H54 (cell line): ENCODE results near the gene VTCN1.
"Not testable (repeated sequence)": the region's sequence is repeated elsewhere in the genome, so short reads cannot be mapped to it uniquely, and the experiment has no call there.

Experiments used
- DNase-seq: peaks from one replicate; pipeline ENCODE4 v3.0.0; 2011; ENCODE audit warnings: low spot score, mixed read lengths; ENCODE audit not compliant: insufficient read length
- FAIRE-seq: peaks from 3 replicates; lab custom pipeline; 2011; peaks lifted over from hg19 to GRCh38; lab: Jason Lieb, UNC
- POLR2A ChIP-seq: IDR thresholded peaks from 2 replicates; pipeline ENCODE4 v1.6.1; 2011; ENCODE audit warnings: low read depth, mild to moderate bottlenecking, low read length

Gene VTCN1, protein sequence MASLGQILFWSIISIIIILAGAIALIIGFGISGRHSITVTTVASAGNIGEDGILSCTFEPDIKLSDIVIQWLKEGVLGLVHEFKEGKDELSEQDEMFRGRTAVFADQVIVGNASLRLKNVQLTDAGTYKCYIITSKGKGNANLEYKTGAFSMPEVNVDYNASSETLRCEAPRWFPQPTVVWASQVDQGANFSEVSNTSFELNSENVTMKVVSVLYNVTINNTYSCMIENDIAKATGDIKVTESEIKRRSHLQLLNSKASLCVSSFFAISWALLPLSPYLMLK

GRCh38 chr1:117210831-117211261 lies at the start of gene VTCN1:
Gene VTCN1 (minus strand): TSS chr1:117210927. CDS start chr1:117210855, 72 bp downstream.
- TF ChIP-seq POLR2A = no peak
- FAIRE-seq (no peak), DNase-seq (no peak)

DNA sequence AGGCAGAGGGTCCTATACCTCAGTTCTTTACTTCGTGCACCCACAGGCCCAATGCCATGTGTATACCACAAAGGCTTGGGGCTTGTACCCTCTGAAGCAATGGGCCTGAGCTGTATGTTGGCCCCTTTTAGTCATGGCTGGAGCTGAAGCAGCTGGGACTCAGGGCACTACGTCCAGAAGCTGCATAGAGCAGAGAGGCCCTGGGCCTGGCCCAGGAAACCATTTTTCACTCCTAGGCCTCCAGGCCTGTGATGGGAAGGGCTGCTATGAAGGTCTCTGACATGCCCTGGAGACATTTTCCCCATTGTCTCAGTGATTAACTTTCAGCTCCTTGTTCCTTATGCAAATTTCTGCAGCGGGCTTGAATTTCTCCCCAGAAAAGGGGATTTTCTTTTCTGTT lies 48.1 kb upstream of the VTCN1 start:
- DNase-seq (no peak), FAIRE-seq (no peak)
- TF ChIP-seq POLR2A = no peak

- not testable (repeated sequence) for FAIRE-seq, DNase-seq
Measured at GRCh38 chr1:117258075-117258474, 47.3 kb upstream of the VTCN1 start.

DNA sequence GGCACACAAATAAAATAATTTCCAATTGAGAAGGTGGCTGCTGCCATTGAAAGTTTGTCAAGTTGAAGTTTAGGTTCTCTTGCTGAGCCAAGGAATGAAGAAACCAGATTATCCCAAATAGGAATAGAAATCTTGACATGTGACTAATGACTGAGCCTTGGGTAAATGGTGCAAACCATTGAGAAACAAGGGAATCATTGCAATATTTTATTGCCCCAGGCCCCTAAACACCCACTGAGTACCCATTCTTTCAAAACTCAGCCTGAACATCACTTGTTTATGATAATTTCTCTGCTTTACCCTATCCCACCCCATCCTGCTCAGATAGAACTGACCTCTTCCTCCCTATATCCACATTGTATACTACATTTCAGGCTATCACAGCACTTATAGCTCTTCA lies 46.6 kb upstream of the VTCN1 start:
- FAIRE-seq (no peak), DNase-seq (no peak)
- no peak for TF ChIP-seq POLR2A

- DNase-seq (no peak), FAIRE-seq (no peak)
- TF ChIP-seq POLR2A = no peak
Measured at GRCh38 chr1:117250061-117250606, 39.4 kb upstream of the VTCN1 start.

DNA sequence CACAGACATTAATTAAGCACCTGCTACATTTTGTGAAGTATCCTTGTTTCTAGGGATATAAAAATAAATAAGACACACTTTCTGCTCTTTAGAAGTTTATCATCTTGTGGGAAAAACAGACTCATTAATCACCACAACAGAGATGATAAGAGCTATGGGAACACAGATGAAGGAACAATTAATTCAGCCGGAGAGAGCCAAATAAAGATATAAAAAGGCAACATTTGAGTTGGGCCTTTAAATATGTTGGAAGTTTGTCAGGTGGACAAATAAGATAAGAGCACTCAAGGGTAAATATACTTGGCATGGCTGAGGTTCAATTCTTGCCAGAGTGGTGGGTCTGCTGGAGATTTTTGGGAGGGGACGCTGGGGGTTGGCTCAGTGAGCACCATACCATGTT lies 34.2 kb upstream of the VTCN1 start:
- FAIRE-seq = no peak
- DNase-seq = no peak
- TF ChIP-seq POLR2A = no peak

GRCh38 chr1:117244306-117244705 lies 33.6 kb upstream of the VTCN1 start:
- no peak for FAIRE-seq
- no peak for DNase-seq
- no peak for TF ChIP-seq POLR2A

- DNase-seq = no peak
- TF ChIP-seq POLR2A = no peak
- no peak for FAIRE-seq
Measured at GRCh38 chr1:117241512-117241911, 30.8 kb upstream of the VTCN1 start.

GRCh38 chr1:117240547-117240946 lies 29.8 kb upstream of the VTCN1 start:
- DNase-seq (no peak), FAIRE-seq (no peak)
- TF ChIP-seq POLR2A = no peak

DNA sequence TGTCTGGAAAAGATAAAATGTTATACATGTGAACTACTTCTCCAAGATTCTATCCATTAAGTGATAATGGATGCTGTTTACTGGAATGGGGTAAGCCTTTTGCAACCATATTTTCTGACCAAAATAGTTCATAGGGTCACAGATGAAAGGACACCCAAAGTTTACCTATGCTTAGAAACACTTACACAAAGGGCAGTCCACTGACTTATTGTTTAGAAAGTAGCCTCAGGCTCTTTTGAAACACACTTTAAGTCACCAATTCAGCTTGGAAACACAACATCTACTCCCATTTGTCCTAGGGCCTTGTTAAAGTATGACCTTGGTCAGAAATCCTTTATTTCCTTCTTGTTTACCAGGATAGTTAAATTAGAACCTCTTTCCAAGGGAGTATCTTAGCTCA lies 28.7 kb upstream of the VTCN1 start:
- no peak for DNase-seq
- FAIRE-seq = no peak
- no peak for TF ChIP-seq POLR2A

DNA sequence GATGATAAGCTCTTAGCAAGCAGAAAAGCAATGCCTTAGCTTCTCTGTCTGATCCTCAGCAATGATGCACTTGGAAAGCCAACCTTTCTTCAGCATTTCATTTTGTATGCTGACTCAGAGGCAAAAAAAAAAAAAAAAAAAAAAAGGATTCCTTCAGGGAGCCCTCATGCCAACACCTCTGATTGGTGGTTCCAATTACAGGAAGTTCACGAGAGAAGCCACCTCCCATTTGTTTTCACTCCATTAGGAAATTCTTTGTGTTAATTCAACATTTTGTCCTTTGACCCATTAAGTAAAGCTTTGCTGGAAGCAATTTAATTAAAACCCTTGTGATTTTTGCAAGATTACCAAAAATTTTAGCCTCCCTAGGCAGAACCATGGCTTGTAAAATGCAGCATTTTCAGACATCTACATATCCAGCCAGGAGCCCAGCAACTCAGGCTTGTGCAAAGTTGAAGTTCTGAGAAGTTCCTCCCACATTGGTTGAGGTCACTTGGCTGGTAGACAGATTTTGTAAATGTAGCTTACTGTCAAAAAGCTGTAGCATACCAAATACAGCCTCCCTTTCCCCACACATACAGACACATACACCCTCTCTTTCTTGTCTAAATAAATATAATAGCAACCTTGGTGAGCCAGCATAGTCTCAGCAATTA lies 27.1 kb upstream of the VTCN1 start:
- FAIRE-seq = no peak
- no peak for DNase-seq
- TF ChIP-seq POLR2A = no peak

DNA sequence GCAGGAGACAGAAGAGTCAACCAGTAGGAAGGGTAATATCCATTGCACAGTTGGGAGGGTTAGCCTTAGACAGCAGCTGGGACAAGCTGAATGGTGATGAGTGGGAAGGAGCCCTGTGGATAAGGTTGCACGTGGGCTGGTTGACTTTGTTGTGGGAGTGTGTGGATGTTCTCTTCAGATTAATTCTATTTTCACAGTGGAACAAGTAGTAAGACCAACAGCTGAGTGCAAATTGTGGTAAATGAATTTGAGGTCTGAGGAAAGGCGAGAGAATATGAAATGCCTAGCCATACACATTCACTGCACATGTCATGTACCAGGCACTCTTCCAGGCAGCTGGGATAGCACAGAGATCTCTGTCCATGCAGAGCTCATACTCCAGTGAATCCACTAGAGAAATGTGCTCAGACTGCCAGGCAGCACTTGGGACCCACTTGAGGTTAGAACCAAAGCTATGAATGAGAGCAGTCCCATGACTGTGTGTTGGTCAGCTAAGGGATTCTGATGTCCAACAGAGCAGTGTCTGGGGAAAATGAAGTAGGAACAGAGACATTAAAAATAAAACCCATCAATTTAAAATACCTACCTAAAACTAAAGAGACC lies 25.2 kb upstream of the VTCN1 start:
- TF ChIP-seq POLR2A = no peak
- FAIRE-seq = no peak
- DNase-seq = no peak

GRCh38 chr1:117232531-117232930 lies 21.8 kb upstream of the VTCN1 start:
- no peak for DNase-seq
- no peak for TF ChIP-seq POLR2A
- no peak for FAIRE-seq

DNA sequence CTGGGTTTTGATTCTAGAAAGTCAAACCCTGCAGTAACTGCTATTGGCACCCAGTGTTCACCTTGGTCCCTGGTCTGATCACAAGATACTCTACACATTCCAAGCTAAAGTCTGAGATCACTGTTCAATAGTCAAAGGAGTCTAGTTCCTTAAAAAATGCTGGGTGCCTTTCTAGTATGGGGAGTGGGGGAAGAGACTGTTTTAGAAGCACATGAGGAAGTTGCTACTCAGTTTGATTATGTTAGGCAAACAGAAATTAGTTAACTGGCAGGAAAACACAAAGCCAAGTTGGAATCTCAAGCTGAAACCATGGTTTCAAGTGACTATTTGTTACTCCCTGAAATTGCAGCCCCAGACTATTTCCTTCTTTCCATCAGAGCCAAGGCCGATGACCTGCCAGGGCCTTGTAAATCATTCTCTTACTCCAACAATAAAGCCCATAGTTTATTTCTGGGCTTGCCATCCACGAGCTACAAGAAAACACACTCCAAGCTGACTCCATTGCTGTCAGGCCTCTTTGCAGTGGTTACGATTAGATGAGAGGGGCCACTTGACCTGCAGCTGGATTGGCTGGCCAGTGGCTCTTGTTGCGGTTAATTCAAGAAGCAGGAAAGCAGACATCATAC lies 21.1 kb upstream of the VTCN1 start:
- FAIRE-seq (no peak), DNase-seq (no peak)
- no peak for TF ChIP-seq POLR2A

DNA sequence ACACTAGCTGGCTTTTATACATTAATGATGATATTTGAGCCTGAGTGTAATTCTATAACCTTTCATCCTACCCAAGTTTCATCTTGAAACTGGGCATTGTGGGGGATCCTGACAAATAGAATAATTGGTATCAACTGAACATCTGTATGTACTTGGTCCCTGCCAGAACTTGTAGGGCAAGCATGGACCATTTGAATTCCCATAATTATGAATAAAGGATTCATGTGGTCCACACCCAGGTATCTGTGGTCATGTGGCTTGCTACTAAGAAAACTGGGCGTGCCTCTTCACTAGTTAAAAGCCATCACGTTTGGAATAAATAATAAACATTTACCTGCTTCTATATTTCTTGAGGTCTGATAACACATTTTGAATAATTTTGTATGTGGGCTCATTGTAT lies 20.6 kb upstream of the VTCN1 start:
- no peak for FAIRE-seq
- no peak for TF ChIP-seq POLR2A
- DNase-seq = no peak
